Smooth muscle cell of bladder (primary cell): ENCODE data around the gene NRARP. TPM values are rescaled to one million over a fixed set of nuclear protein-coding genes. Genes with fewer than 3 reads are reported as not detected.

ENCODE experiments used
- total RNA-seq: library from RNA; depleted of rRNA; stranded (reverse); fragments of >200 nt; gene quantifications from 2 replicates; pipeline ENCODE4 v1.2.3, GENCODE V29; 2014

The NRARP gene, protein sequence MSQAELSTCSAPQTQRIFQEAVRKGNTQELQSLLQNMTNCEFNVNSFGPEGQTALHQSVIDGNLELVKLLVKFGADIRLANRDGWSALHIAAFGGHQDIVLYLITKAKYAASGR
- 0.09 and 0.14 TPM in 2 replicates for total RNA-seq

DNA sequence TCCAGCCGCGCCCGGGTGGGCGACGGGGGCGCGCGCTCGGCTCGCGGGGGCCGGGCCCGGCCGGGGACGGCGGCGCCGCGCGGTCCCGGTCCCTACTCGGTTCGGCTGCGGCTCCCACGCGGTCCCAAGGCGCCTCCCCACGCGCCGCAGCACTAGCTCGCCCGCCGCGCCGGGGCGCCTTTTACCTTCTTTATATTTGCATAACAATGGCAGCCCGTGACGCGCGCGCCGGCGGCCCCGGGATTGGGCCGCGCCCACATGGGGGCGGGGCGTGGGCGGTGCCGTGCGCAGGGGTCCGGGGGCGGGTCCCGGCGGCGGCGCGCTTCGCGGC, at the start of gene NRARP:
Gene NRARP (minus strand): TSS at position 154 of the 331 bp plus-strand sequence. CDS start 343 bp downstream, outside the sequence.

DNA sequence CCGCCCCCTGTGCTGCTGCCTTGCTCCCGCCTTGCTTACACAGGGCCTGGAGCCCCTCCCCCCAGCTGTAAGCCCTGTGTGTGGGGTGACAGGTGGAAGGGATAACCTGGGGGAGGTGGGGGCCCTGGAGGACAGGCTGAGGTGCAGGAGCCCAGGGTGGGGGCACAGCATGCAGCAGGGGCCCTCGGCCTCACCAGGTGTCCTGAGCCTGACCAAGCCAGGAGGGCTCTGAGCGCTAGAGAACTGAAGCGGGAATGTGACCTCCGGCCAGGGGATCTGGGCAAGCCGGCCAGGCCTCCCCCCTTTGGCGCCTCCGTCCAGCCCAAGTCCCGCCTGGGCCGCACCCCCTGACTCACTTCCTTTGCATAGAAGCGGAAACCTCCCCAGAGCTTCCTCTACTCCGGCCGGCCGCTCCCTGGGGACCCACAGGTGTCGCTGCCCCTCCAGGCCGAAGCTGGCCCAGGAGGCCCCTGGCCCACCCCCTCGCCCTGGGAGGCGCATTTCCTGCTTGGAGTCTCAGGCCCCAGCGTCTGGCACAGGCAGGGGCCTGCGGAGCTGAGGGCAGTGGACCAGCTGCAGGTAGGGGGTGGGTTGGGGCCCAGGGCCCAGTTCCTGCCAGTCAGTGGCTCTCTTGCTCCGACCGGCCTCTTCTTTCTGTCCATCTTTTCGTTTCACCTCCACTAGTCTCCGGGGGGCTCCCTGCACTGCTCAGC, 24.6 kb downstream of the NRARP start, which contains the start of gene TOR4A:
Gene TOR4A (plus strand): TSS at position 398 of the 713 bp plus-strand sequence. CDS start 964 bp downstream, outside the sequence.

DNA sequence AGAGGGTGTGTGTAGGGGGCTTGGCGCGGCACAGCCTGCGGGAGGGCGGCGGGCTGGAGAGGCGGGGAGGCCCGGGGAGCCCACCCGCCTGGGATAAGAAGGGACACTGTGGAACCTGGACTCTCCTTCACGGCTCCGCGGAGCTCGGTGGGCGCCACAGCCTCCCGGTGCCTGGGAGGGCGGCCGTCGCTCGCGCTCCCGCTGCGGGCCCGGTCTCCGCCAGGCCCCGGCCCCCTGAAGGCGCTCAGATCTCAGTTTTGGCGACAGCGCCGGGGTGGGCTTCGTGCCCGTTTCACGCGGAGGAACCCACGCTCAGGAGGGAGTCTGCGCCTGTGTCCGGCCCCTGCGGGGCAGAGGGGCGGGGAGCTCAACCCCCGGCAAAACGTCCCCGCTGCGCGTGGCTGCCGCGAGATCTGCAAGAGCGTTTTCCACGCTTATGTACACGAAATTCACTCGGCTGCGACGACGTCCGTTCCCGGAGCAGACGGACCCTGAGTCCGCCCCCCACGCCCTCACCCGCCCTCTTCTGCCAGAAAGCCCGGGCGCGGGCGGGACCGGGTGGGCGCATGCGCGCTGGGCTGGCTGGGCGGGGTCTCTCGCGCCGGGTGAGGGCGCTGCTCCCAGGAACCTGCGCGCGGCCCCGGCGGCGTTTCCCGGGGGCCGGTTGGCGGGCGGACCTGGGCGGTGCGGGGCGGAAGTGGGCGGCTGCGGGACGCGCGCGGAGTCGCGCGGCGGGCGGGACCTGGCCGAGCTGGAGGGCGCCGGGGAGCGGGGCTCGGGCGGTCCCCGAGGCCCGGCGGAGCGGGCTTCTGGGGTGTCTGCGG, 47.2 kb downstream of the NRARP start, which contains the start of gene NELFB:
Gene NELFB (plus strand): TSS at position 704 of the 824 bp plus-strand sequence.

DNA sequence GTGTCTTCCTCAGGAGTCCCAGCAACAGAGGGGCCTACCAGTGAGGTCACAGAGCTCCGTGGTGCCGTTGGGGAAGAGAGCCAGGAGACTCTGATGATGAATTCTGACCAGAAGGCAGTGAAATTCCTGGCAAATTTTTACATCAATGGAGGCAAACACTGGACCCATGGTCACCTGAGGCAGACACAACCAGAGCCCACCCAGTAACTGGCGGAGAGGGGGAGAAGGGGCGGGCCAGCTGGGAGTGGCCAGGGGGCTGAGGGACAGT, 50.9 kb downstream of the NRARP start, which contains the start of gene STPG3:
Gene STPG3 (plus strand): TSS at position 93 of the 268 bp plus-strand sequence. CDS start 1 bp downstream, at position 94.

Other genes starting within 250 kb of the NRARP start
- not detected in 2 replicates for gene ENTPD2, start 248.2 kb downstream of the NRARP start, total RNA-seq
- 0.43 and 0.55 TPM in 2 replicates for gene SAPCD2, start 231.7 kb downstream of the NRARP start, total RNA-seq
- gene UAP1L1, start 224.8 kb downstream of the NRARP start, total RNA-seq = 7.7 and 14.3 TPM in 2 replicates
- 73.2 and 87.0 TPM in 2 replicates for gene MAN1B1, start 215.3 kb downstream of the NRARP start, total RNA-seq
- 68.8 and 81.6 TPM in 2 replicates for gene DPP7, start 187.5 kb downstream of the NRARP start, total RNA-seq
- under 0.01 TPM in 1 of 2 replicates, not detected in the other for gene GRIN1, start 163.1 kb downstream of the NRARP start, total RNA-seq
- not detected in 2 replicates for gene LRRC26, start 132.2 kb downstream of the NRARP start, total RNA-seq
- not detected in 2 replicates for gene TMEM210, start 130.2 kb downstream of the NRARP start, total RNA-seq
- gene ANAPC2, start 113.7 kb downstream of the NRARP start, total RNA-seq = 15.2 and 23.7 TPM in 2 replicates
- 60.9 and 66.0 TPM in 2 replicates for gene SSNA1, start 113.6 kb downstream of the NRARP start, total RNA-seq
- 4.1 and 4.8 TPM in 2 replicates for gene TPRN, start 101.5 kb downstream of the NRARP start, total RNA-seq
- gene TMEM203, start 96.6 kb downstream of the NRARP start, total RNA-seq = 25.6 and 37.7 TPM in 2 replicates
- 2.3 and 2.9 TPM in 2 replicates for gene NDOR1, start 96.6 kb downstream of the NRARP start, total RNA-seq
- gene RNF208, start 80.0 kb downstream of the NRARP start, total RNA-seq = under 0.01 and 0.18 TPM in 2 replicates
- gene CYSRT1, start 77.1 kb downstream of the NRARP start, total RNA-seq = 0.18 and 0.57 TPM in 2 replicates
- gene RNF224, start 74.8 kb downstream of the NRARP start, total RNA-seq = not detected in 2 replicates
- gene SLC34A3, start 71.4 kb downstream of the NRARP start, total RNA-seq = not detected in 2 replicates
- 101 and 110 TPM in 2 replicates for gene TUBB4B, start 61.0 kb downstream of the NRARP start, total RNA-seq
- not detected in 2 replicates for gene STPG3, start 51.0 kb downstream of the NRARP start, total RNA-seq
- gene NELFB, start 46.9 kb downstream of the NRARP start, total RNA-seq = 30.2 and 47.7 TPM in 2 replicates
- gene TOR4A, start 24.5 kb downstream of the NRARP start, total RNA-seq = 11.0 and 13.5 TPM in 2 replicates
- 8.4 and 13.2 TPM in 2 replicates for gene EXD3, start 120.9 kb upstream of the NRARP start, total RNA-seq
- gene NOXA1, start 121.1 kb upstream of the NRARP start, total RNA-seq = 0.46 and 0.57 TPM in 2 replicates
- not detected in 2 replicates for gene ENTPD8, start 139.1 kb upstream of the NRARP start, total RNA-seq
- 10.4 and 15.5 TPM in 2 replicates for gene NSMF, start 157.1 kb upstream of the NRARP start, total RNA-seq
- gene PNPLA7, start 248.1 kb upstream of the NRARP start, total RNA-seq = 0.57 and 1.1 TPM in 2 replicates
- gene MRPL41, start 249.6 kb upstream of the NRARP start, total RNA-seq = 49.6 and 57.2 TPM in 2 replicates